ENCODE measurements around the gene BCLAF3. TPM values are rescaled to one million over a fixed set of nuclear protein-coding genes. Genes with fewer than 3 reads are reported as not detected.

Gene BCLAF3
- total and polyA plus RNA-seq, 2 of the 13 experiments (the other 11 are each of a cell fraction or from before 2014, with no cell fraction given): 1.5 to 2.7 TPM

DNA sequence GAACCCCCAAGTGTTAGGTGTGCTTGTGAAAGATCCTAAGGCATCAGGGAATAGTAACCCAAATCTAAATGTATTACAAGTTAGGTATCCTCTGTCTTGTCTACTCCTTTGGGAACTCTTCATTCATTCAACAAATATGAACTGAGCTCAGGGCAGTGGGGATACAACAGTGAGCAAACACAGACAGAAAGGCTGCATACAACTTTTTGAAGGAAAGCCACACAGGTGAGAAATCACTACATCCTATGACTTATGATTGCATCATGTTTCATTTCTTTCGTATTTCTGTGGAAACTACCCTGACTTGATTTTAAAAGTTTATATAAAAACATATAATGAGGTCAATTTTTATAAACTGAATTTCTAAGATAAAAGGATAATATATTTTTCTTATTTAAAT is 43.2 kb downstream of the BCLAF3 start:
- Histone ChIP-seq H3K9ac (ENCODE audit: insufficient read depth, low read depth, low read length) (no peak overlapping the region), H2AFZ (ENCODE audit: low read length) (no peak overlapping the region), H4K20me1 (ENCODE audit: insufficient read depth, low read length) (no peaks in the 10 kb centered on the region), H3K27me3 (ENCODE audit: control insufficient read depth in 1 of 2, insufficient read depth in 2 of 2, low read length in 2 of 2) (no peaks in the 10 kb centered on the region), H3K9me3 (ENCODE audit: low read length) (no peaks in the 10 kb centered on the region), H3K36me3 (replicated peaks in 1 of 2; ENCODE audit: control insufficient read depth in 1 of 2, insufficient read depth in 2 of 2, low read length in 2 of 2) (no peaks in the 10 kb centered on the region), H3K4me3 (replicated peaks in 1 of 3; ENCODE audit: insufficient read depth in 1 of 3, low read depth in 2 of 3, low read length in 3 of 3) (no peak overlapping the region), H3K4me1 (ENCODE audit: insufficient read depth, low read length) (no peaks in the 10 kb centered on the region), H3K79me2 (ENCODE audit: insufficient read depth, low read length) (no peaks in the 10 kb centered on the region), H3K4me2 (ENCODE audit: low read depth, low read length) (no peak overlapping the region), H3K27ac (ENCODE audit: extremely low read length, insufficient read depth, low read length) (no peak overlapping the region)
- WGBS (ENCODE audit: low lambda C conversion rate): 100% methylated on average over 1 of the region's 1 CpG
- in situ Hi-C loops (cut with HindIII; ENCODE audit: extremely low pct_ligation_motif_present, low pct_unique_long_range_greater_than_20kb) (no loop called here), intact Hi-C loops (cut with micrococcal nuclease; ENCODE audit: unreplicated experiment) (no loop called here)
- FAIRE-seq: no peak
- ATAC-seq: no peak
- BruUV-seq (replicated peaks): no TSS peak
- DNase-seq (ENCODE audit: low spot score): no peak
- CTCF ChIA-PET (ENCODE audit: low intra/inter-chr PET ratio, low total read pairs): no interaction called here
- POLR2A ChIA-PET: no interaction called here
- TF ChIP-seq, protein P1, sequence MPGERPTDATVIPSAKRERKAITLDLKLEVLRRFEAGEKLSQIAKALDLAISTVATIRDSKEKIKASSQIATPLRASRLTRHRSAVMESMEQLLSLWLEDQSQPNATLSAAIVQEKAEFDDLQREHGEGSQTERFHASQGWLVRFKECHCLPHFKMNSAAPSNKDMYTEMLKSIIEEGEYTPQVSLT (CRISPR knock-in tag; IDR thresholded peaks at IDR 0.05; ENCODE audit: borderline replicate concordance, low read depth): no peak
- TF ChIP-seq ETV6 (CRISPR knock-in tag; conservative IDR thresholded peaks at IDR 0.05): no peak
- no peak for TF ChIP-seq ARNT2 (CRISPR knock-in tag; IDR thresholded peaks at IDR 0.05; ENCODE audit: low read depth)
- TF ChIP-seq ARNT (IDR thresholded peaks at IDR 0.05): no peak
- TF ChIP-seq, protein P2, sequence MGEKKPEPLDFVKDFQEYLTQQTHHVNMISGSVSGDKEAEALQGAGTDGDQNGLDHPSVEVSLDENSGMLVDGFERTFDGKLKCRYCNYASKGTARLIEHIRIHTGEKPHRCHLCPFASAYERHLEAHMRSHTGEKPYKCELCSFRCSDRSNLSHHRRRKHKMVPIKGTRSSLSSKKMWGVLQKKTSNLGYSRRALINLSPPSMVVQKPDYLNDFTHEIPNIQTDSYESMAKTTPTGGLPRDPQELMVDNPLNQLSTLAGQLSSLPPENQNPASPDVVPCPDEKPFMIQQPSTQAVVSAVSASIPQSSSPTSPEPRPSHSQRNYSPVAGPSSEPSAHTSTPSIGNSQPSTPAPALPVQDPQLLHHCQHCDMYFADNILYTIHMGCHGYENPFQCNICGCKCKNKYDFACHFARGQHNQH (CRISPR knock-in tag; IDR thresholded peaks at IDR 0.05): no peak
- TF ChIP-seq, protein P3, sequence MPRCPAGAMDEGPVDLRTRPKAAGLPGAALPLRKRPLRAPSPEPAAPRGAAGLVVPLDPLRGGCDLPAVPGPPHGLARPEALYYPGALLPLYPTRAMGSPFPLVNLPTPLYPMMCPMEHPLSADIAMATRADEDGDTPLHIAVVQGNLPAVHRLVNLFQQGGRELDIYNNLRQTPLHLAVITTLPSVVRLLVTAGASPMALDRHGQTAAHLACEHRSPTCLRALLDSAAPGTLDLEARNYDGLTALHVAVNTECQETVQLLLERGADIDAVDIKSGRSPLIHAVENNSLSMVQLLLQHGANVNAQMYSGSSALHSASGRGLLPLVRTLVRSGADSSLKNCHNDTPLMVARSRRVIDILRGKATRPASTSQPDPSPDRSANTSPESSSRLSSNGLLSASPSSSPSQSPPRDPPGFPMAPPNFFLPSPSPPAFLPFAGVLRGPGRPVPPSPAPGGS (CRISPR knock-in tag; IDR thresholded peaks at IDR 0.05): no peak
- TF ChIP-seq, protein P4, sequence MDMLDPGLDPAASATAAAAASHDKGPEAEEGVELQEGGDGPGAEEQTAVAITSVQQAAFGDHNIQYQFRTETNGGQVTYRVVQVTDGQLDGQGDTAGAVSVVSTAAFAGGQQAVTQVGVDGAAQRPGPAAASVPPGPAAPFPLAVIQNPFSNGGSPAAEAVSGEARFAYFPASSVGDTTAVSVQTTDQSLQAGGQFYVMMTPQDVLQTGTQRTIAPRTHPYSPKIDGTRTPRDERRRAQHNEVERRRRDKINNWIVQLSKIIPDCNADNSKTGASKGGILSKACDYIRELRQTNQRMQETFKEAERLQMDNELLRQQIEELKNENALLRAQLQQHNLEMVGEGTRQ (IDR thresholded peaks at IDR 0.05; ENCODE audit: low read depth, low read length): no peak
- TF ChIP-seq, protein P4 (CRISPR knock-in tag; IDR thresholded peaks at IDR 0.05; ENCODE audit: borderline replicate concordance): no peak
- TF ChIP-seq ZNF605 (CRISPR knock-in tag; IDR thresholded peaks at IDR 0.05): no peak
- TF ChIP-seq, protein P5, sequence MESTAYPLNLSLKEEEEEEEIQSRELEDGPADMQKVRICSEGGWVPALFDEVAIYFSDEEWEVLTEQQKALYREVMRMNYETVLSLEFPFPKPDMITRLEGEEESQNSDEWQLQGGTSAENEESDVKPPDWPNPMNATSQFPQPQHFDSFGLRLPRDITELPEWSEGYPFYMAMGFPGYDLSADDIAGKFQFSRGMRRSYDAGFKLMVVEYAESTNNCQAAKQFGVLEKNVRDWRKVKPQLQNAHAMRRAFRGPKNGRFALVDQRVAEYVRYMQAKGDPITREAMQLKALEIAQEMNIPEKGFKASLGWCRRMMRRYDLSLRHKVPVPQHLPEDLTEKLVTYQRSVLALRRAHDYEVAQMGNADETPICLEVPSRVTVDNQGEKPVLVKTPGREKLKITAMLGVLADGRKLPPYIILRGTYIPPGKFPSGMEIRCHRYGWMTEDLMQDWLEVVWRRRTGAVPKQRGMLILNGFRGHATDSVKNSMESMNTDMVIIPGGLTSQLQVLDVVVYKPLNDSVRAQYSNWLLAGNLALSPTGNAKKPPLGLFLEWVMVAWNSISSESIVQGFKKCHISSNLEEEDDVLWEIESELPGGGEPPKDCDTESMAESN (CRISPR knock-in tag; conservative IDR thresholded peaks at IDR 0.05): no peak
- TF ChIP-seq, protein P6, sequence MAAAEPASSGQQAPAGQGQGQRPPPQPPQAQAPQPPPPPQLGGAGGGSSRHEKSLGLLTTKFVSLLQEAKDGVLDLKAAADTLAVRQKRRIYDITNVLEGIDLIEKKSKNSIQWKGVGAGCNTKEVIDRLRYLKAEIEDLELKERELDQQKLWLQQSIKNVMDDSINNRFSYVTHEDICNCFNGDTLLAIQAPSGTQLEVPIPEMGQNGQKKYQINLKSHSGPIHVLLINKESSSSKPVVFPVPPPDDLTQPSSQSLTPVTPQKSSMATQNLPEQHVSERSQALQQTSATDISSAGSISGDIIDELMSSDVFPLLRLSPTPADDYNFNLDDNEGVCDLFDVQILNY (CRISPR knock-in tag; conservative IDR thresholded peaks at IDR 0.05): no peak
- no peak for TF ChIP-seq ZNF780A (CRISPR knock-in tag; IDR thresholded peaks at IDR 0.05)
- TF ChIP-seq, protein P7, sequence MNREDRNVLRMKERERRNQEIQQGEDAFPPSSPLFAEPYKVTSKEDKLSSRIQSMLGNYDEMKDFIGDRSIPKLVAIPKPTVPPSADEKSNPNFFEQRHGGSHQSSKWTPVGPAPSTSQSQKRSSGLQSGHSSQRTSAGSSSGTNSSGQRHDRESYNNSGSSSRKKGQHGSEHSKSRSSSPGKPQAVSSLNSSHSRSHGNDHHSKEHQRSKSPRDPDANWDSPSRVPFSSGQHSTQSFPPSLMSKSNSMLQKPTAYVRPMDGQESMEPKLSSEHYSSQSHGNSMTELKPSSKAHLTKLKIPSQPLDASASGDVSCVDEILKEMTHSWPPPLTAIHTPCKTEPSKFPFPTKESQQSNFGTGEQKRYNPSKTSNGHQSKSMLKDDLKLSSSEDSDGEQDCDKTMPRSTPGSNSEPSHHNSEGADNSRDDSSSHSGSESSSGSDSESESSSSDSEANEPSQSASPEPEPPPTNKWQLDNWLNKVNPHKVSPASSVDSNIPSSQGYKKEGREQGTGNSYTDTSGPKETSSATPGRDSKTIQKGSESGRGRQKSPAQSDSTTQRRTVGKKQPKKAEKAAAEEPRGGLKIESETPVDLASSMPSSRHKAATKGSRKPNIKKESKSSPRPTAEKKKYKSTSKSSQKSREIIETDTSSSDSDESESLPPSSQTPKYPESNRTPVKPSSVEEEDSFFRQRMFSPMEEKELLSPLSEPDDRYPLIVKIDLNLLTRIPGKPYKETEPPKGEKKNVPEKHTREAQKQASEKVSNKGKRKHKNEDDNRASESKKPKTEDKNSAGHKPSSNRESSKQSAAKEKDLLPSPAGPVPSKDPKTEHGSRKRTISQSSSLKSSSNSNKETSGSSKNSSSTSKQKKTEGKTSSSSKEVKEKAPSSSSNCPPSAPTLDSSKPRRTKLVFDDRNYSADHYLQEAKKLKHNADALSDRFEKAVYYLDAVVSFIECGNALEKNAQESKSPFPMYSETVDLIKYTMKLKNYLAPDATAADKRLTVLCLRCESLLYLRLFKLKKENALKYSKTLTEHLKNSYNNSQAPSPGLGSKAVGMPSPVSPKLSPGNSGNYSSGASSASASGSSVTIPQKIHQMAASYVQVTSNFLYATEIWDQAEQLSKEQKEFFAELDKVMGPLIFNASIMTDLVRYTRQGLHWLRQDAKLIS (CRISPR knock-in tag; IDR thresholded peaks at IDR 0.05): no peak
